Small intestine (tissue), 7 donors: ENCODE results near the gene SPATA2. TPM values are rescaled to one million over a fixed set of nuclear protein-coding genes. Genes with fewer than 3 reads are reported as not detected.

Experiments used
- DNase-seq, 2 donors: peaks; one replicate each; pipeline versions ENCODE4 v3.0.0 to v3.0.0-alpha.2; 2013
- FAIRE-seq: peaks from 2 replicates; lab custom pipeline; 2012; peaks lifted over from hg19 to GRCh38; lab: Jason Lieb, UNC
- H3K27ac ChIP-seq, 3 donors: one replicate each; pipeline ENCODE4 v1.5.1; 2013; ENCODE audit warnings: low read length in 2 of 3, mild to moderate bottlenecking in 2 of 3, control low read depth in 1 of 3, inconsistent platforms in 1 of 3, low read depth in 1 of 3, moderate library complexity in 1 of 3
- H3K27me3 ChIP-seq, 3 donors: one replicate each; pipeline ENCODE4 v1.6.1; 2013; ENCODE audit warnings: low read length in 3 of 3, inconsistent platforms in 1 of 3; ENCODE audit not compliant: control insufficient read depth in 3 of 3, insufficient read depth in 3 of 3
- H3K36me3 ChIP-seq, 3 donors: one replicate each; pipeline ENCODE4 v1.6.1; 2013; ENCODE audit warnings: low read length in 3 of 3, inconsistent platforms in 1 of 3, low read depth in 1 of 3, mild to moderate bottlenecking in 1 of 3, moderate library complexity in 1 of 3; ENCODE audit not compliant: control insufficient read depth in 3 of 3, insufficient read depth in 2 of 3
- H3K4me1 ChIP-seq, 3 donors: one replicate each; pipeline ENCODE4 v1.6.1; 2013; ENCODE audit warnings: low read length in 2 of 3, inconsistent platforms in 1 of 3, low read depth in 1 of 3, mild to moderate bottlenecking in 1 of 3, moderate library complexity in 1 of 3; ENCODE audit not compliant: control insufficient read depth in 3 of 3, insufficient read depth in 2 of 3
- H3K4me3 ChIP-seq, 3 donors: one replicate each; pipeline ENCODE4 v1.5.1; 2013; ENCODE audit warnings: low read length in 3 of 3, control low read depth in 1 of 3, inconsistent platforms in 1 of 3, low read depth in 1 of 3, mild to moderate bottlenecking in 1 of 3, moderate library complexity in 1 of 3
- H3K9me3 ChIP-seq, 2 donors: one replicate each; pipeline ENCODE4 v1.6.1; 2013; ENCODE audit warnings: low read depth in 1 of 2, low read length in 1 of 2; ENCODE audit not compliant: control insufficient read depth in 2 of 2, insufficient read depth in 1 of 2
- WGBS, 3 donors: extraction: QIAGEN DNeasy Blood & Tissue Kit; methylation state at CpG; one replicate each; pipeline ENCODE4 v1.1.7; 2013; 5-methylcytosine and 5-hydroxymethylcytosine counted together
- polyA plus RNA-seq, 4 donors: library from polyadenylated mRNA; stranded (reverse) in 3 of 4; unstranded in 1 of 4; fragments of 200-250 nt in 3 of 4; fragments of 120-200 nt in 1 of 4; gene quantifications; one replicate each; pipeline versions ENCODE4 v1.2.1 to v1.2.3, GENCODE V29; 2013
- donor health status: healthy with polysubstance abuse.
- donor health status: control.
- donor health status: control.
- donor health status: Bipolar disorder and iron deficiency.
- donor health status: healthy.

SPATA2 gene
- polyA plus RNA-seq, 4 donors = 8.6 to 15.1 (median 10.4) TPM

DNA sequence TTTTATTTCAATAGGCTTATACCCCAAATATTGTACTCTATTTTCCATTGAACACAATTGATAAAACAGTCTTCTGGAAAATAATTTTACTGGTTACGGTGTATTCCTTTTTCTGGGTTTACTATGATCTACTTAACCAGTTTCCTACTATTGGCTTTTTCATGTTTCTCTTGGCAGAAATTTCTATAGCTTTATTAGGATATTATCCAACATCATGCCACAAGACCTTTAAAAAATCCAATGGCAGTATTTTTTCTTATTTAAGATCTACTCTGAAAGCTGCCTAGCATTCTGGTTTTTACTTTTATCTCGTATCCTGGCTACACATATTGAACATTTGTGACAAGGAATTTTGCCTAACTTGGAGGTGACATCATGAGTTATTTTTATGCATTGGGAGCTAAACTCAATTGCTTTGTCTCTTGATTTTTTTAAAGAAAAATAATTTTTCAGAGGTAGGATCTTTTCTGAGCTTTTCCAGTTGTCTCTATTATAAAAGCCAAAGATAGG is 57.2 kb downstream of the SPATA2 start:
- Histone ChIP-seq H3K36me3 (peaks cover 11 to 53% (median 13%) of the 10 kb centered on the region in 3 donors), H3K4me3 (no peak overlapping the region), H3K4me1 (no peaks in the 10 kb centered on the region), H3K27me3 (no peaks in the 10 kb centered on the region), H3K27ac (no peak overlapping the region), H3K9me3 (no peaks in the 10 kb centered on the region)
- WGBS, 3 donors = 92 to 97% (median 96%) methylated on average over 2 of the region's 2 CpGs
- no peak for FAIRE-seq
- DNase-seq = no peak

DNA sequence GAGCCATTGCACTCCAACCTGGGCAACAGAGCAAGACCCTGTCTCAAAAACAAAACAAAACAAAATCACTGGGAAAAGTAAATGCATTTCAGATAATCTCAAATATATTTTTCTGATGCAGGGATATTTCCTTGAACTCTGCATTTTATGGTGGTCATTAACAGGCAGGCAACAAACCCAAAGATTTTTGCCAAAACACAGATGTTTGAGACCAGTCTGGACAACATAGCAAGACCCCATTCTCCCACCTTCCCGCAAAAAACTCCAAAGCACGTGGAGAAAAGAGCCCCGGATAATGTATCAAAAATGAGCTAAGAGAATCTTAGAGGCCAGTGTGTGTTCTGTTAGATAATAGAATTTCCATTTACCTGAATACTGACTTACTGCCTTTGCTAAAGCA is 58.4 kb downstream of the SPATA2 start:
- Histone ChIP-seq H3K4me3 (no peak overlapping the region), H3K9me3 (no peaks in the 10 kb centered on the region), H3K27me3 (no peaks in the 10 kb centered on the region), H3K36me3 (peaks cover 11 to 51% (median 13%) of the 10 kb centered on the region in 3 donors), H3K4me1 (no peaks in the 10 kb centered on the region), H3K27ac (no peak overlapping the region)
- FAIRE-seq = no peak
- no peak for DNase-seq
- 96 to 100% (median 97%) methylated on average over 3 of the region's 3 CpGs for WGBS, 3 donors

DNA sequence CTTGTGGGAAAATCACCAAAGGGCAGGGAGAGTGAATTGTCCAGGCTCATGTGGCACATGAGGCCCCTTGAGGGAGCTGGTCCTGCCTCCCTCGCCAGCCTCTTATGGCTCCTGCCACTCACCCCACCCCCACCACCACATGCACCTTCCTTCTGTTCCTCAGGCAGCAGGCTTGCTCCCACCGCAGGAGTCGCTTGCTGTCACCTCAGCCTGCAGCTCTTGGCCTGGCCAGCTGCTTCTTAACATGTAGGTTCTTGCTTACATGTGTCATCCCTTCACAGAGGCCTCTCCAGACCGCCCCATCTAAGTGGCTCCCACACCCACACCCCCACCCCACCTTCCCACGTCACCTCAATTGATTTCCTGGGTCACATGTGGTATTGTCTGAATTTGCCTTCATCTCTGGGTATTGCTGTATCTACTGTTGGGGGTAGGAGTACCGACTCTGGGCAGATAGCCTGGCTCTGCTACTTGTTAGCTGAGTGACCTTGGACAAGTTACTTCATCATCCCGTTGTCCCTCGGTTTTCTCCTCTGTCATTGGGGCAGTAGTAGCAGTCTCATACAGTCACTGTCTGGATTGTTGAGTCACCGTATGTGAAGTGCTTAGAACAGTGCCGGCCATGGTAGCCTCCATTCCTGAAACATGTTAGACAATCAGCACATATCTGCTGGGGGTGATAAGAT is 61.0 kb downstream of the SPATA2 start:
- Histone ChIP-seq H3K9me3 (no peaks in the 10 kb centered on the region), H3K27ac (no peak overlapping the region), H3K27me3 (no peaks in the 10 kb centered on the region), H3K4me1 (no peaks in the 10 kb centered on the region), H3K36me3 (peaks cover 9 to 51% (median 10%) of the 10 kb centered on the region in 3 donors), H3K4me3 (no peak overlapping the region)
- DNase-seq (no peak), FAIRE-seq (no peak)
- WGBS, 3 donors = 92 to 95% (median 92%) methylated on average over 10 of the region's 10 CpGs

DNA sequence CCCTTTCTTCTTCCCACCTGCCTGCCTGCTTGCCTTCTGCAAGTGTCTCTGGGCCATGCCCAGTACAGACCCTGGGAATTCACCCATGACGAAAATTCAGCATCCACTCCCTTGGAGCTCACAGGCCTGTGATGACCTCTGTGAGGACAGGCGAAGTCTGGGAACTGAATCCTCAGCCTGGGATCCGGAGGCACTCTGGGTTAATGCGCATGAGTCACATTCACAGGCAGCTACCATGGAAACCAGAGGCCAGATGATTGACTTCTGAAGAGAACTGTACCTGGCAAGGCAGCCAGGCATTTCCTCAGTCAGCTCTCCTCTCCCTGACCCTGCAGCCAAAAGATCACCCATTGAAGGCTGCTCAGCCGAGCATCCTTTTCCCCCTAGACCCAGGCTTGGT is 61.7 kb downstream of the SPATA2 start:
- Histone ChIP-seq H3K27ac (no peak overlapping the region), H3K4me1 (no peaks in the 10 kb centered on the region), H3K9me3 (no peaks in the 10 kb centered on the region), H3K4me3 (no peak overlapping the region), H3K27me3 (no peaks in the 10 kb centered on the region), H3K36me3 (peaks cover 7 to 52% (median 7%) of the 10 kb centered on the region in 3 donors)
- FAIRE-seq = no peak
- 81 to 86% (median 85%) methylated on average over 5 of the region's 5 CpGs for WGBS, 3 donors
- no peak for DNase-seq

Other genes starting within 250 kb of the SPATA2 start
- 10 to 100 TPM; 11.9 to 47.1 (median 20.5) TPM for gene B4GALT5, start 201.7 kb downstream of the SPATA2 start, polyA plus RNA-seq
- 10 to 100 TPM in 1 of 4 donors, 1 to 10 TPM in 3; 3.5 to 11.8 (median 6.1) TPM for gene SLC9A8, start 102.7 kb downstream of the SPATA2 start, polyA plus RNA-seq
- 100 to 1,000 TPM in 1 of 4 donors, 10 to 100 TPM in 3; 51.2 to 118 (median 68.4) TPM for gene RNF114, start 20.9 kb upstream of the SPATA2 start, polyA plus RNA-seq
- 1 to 10 TPM in 3 of 4 donors, not detected in 1; 1.1 to 7.8 (median 6.9) TPM for gene SNAI1, start 67.5 kb upstream of the SPATA2 start, polyA plus RNA-seq
- 100 to 1,000 TPM in 1 of 4 donors, 10 to 100 TPM in 3; 72.7 to 123 (median 80.4) TPM for gene UBE2V1, start 197.6 kb upstream of the SPATA2 start, polyA plus RNA-seq
- 10 to 100 TPM; 16.8 to 33.5 (median 19.4) TPM for gene PEDS1, start 238.2 kb upstream of the SPATA2 start, polyA plus RNA-seq